ENCODE measurements around the gene ISY1. TPM values are rescaled to one million over a fixed set of nuclear protein-coding genes. Genes with fewer than 3 reads are reported as not detected.
"Not testable (repeated sequence)": the region's sequence is repeated elsewhere in the genome, so short reads cannot be mapped to it uniquely, and the experiment has no call there.

The ISY1 gene
- total and polyA plus RNA-seq, 9 donors, result 33.4 to 47.6 (median 38.9) TPM

DNA sequence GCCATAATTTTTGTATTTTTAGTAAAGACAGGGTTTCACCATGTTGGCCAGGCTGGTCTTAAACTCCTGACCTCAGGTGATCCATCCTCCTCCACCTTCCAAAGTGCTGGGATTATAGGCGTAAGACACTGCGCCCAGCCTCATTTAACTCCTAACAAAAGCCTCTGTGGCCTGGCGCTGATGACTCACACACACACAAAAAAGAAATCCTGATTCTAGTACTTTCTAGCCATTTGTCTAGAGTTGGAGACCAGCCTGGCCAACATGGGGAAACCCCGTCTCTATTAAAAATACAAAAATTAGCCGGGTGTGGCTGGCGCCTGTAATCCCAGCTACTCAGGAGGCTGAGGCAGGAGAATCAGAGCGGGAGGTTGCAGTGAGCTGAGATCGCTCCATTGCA, 28.9 kb upstream of the ISY1 start:
- DNase-seq; H3K27me3 ChIP-seq (ENCODE audit: control insufficient read depth, insufficient read depth, low read length); H3K27ac ChIP-seq (ENCODE audit: low read length); H3K9me3 ChIP-seq (replicated peaks; ENCODE audit: control insufficient read depth, low read depth, low read length); H3K4me1 ChIP-seq (ENCODE audit: control insufficient read depth, insufficient read depth, low read length); H3K4me3 ChIP-seq (ENCODE audit: low read length); H3K36me3 ChIP-seq (ENCODE audit: control insufficient read depth, insufficient read depth, low read length): not testable (repeated sequence)
- WGBS (ENCODE audit: insufficient coverage), result 97% methylated on average over 4 of the region's 8 CpGs

DNA sequence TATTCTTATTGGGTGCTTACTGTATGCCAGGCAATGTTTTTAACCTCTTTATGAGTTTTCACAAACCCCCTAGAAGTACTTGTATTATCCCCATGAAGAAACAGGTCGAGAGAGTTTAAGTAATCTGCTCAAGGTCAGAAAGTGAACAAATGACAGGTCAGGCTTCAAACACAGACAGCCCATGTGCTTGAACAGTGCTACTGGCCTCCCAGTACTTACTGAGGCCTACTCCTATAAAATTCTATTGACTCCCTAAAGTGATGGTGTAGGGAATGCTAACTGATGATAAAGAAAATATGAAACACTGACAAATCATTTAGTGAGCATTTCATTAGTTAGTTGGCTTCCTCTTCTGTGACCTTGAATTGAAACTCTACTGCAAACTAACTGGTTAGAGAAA, 27.0 kb upstream of the ISY1 start:
- no peaks in the 10 kb centered on the region for H3K27me3 ChIP-seq (ENCODE audit: control insufficient read depth, insufficient read depth, low read length)
- H3K9me3 ChIP-seq (replicated peaks; ENCODE audit: control insufficient read depth, low read depth, low read length), result no peaks in the 10 kb centered on the region
- H3K4me1 ChIP-seq (ENCODE audit: control insufficient read depth, insufficient read depth, low read length), result peaks cover 5% of the 10 kb centered on the region
- no peaks in the 10 kb centered on the region for H3K36me3 ChIP-seq (ENCODE audit: control insufficient read depth, insufficient read depth, low read length)
- no CpG with 5 or more reads among the region's 1 CpG for whole genome bisulfite sequencing (ENCODE audit: insufficient coverage)
- no peak for DNase-seq
- no peak overlapping the region for H3K27ac ChIP-seq (ENCODE audit: low read length)
- H3K4me3 ChIP-seq (ENCODE audit: low read length), result no peak overlapping the region

DNA sequence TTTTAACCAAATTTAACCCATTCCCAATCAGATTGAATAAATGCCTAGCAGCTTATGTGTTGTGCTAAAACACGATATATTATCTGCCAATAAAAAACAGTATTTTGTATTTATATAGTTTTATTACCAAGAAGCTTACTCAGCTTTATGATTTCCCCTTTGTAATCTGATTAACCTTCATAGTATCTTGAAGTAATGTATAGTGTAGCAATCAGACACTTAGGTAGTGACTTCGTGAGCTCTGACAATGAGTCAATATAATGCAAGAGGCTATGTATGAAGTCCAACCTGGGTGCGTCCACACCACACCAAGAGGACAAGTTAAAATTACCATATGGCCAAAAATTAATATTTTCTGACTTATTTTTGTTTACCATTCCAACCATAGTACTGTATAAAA, 24.9 kb upstream of the ISY1 start:
- no peak for DNase-seq
- Histone ChIP-seq H3K27ac (ENCODE audit: low read length) (no peak overlapping the region), H3K27me3 (ENCODE audit: control insufficient read depth, insufficient read depth, low read length) (no peaks in the 10 kb centered on the region), H3K36me3 (ENCODE audit: control insufficient read depth, insufficient read depth, low read length) (no peaks in the 10 kb centered on the region), H3K4me1 (ENCODE audit: control insufficient read depth, insufficient read depth, low read length) (peaks cover 13% of the 10 kb centered on the region), H3K4me3 (ENCODE audit: low read length) (no peak overlapping the region), H3K9me3 (replicated peaks; ENCODE audit: control insufficient read depth, low read depth, low read length) (no peaks in the 10 kb centered on the region)
- no CpG with 5 or more reads among the region's 3 CpGs for WGBS (ENCODE audit: insufficient coverage)

DNA sequence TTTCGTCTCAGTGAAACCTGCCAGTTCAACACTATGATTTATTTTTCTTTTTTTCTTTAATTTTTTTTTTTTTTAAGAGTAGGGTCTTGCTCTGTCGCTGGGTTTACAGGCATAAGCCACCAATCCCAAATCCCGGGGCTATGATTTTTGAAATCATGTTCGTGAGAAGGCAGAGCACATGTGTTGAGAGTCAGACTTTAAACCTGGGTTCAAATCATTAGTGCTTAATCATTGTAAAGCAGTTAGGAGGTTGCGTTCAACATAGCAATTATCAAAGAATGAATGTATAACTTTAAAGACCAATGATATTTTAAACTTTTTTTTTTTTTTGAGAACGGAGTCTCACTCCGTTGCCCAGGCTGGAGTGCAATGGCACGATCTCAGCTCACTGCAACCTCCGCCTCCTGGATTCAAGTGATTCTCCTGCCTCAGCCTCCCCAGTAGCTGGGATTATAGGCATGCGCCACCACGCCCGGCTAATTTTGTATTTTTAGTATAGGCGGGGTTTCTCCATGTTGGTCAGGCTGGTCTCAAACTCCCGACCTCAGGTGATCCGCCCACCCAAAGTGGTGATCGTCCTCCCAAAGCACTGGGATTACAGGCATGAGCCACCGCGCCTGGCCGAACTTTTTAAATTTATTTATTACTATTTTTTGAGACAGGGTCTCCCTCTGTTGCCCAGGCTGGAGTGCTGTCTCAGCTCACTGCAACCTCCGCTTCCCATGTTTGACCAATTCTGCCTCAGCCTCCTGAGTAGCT, 24.1 kb upstream of the ISY1 start:
- WGBS (ENCODE audit: insufficient coverage), result 87% methylated on average over 11 of the region's 20 CpGs

DNA sequence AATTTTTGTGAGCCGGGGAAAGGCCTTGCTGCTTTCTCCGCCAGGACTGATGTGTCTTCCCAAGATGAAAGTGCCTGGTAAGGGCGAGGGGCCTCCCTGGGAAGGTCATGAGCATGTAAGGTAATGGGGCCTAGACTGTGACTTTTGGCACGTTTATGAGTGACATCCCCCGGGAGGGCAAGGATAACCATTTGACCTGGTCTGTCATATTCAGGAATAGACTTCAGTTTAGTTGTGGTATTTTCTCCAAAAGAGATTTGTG, 23.5 kb upstream of the ISY1 start:
- Histone ChIP-seq H3K36me3 (ENCODE audit: control insufficient read depth, insufficient read depth, low read length) (no peaks in the 10 kb centered on the region), H3K27me3 (ENCODE audit: control insufficient read depth, insufficient read depth, low read length) (no peaks in the 10 kb centered on the region), H3K9me3 (replicated peaks; ENCODE audit: control insufficient read depth, low read depth, low read length) (no peaks in the 10 kb centered on the region), H3K4me3 (ENCODE audit: low read length) (peak overlapping the region; percentile 96), H3K27ac (ENCODE audit: low read length) (peak overlapping the region; percentile 95), H3K4me1 (ENCODE audit: control insufficient read depth, insufficient read depth, low read length) (peaks cover 18% of the 10 kb centered on the region)
- 0% methylated on average over 2 of the region's 5 CpGs for WGBS (ENCODE audit: insufficient coverage)
- peak; percentile 60 for DNase-seq

More for the DNA sequence above, 24.1 kb upstream of the ISY1 start:
- H3K27me3 ChIP-seq (ENCODE audit: control insufficient read depth, insufficient read depth, low read length); DNase-seq; H3K36me3 ChIP-seq (ENCODE audit: control insufficient read depth, insufficient read depth, low read length); H3K9me3 ChIP-seq (replicated peaks; ENCODE audit: control insufficient read depth, low read depth, low read length): not testable (repeated sequence)
- H3K4me1 ChIP-seq (ENCODE audit: control insufficient read depth, insufficient read depth, low read length), result peaks cover 14% of the 10 kb centered on the region
- H3K27ac ChIP-seq (ENCODE audit: low read length), result peak overlapping the region; percentile 95
- peak overlapping the region; percentile 96 for H3K4me3 ChIP-seq (ENCODE audit: low read length)

DNA sequence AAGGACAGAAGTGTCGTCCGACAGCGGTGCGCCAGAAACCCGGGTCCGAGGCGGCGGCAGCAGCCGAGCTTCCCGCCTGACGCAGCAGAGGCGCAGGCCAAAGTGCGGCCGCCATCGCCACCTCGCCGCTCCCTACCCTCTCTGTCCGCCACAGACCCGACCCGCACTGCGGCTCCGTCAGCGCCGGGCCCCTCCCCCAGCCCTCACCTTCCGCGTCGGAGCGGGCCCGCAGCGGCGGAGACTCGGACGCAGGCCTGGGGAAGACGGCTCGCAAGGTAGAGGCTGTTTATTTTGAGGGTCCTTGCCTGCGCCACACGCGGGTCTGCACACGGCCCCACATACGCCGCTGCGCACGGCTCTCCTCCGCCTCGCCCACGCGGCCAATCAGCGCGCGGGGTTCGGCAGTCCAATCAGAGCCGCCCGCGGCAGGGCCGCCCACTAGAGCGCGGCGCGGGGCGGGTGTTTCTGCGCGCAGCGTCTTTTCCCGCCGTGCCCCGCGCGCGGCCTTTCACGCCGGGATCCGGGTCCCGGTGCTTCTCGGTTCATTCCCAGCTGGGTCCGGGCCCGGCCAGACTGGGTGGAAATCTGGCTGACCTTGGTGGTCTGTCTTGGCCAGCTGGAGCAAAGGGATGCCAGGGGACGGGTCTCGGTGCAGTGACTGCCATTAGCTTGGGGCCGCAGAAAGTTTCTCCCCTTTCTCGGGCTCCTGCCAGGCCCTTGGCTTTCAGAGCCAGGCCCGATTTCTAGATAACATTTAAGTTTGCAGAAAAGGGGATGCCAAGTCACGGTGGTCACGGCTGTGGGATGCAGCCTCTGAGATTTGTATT, 22.9 kb upstream of the ISY1 start, which contains the start of gene CNBP:
Gene CNBP (minus strand): TSS at position 328 of the 827 bp plus-strand sequence. CDS start 12,139 bp downstream, outside the sequence.
- Histone ChIP-seq H3K36me3 (ENCODE audit: control insufficient read depth, insufficient read depth, low read length) (peaks cover 3% of the 10 kb centered on the region), H3K4me1 (ENCODE audit: control insufficient read depth, insufficient read depth, low read length) (peaks cover 19% of the 10 kb centered on the region), H3K27me3 (ENCODE audit: control insufficient read depth, insufficient read depth, low read length) (no peaks in the 10 kb centered on the region), H3K4me3 (ENCODE audit: low read length) (peak within 1 kb of the TSS; percentile 96), H3K9me3 (replicated peaks; ENCODE audit: control insufficient read depth, low read depth, low read length) (no peaks in the 10 kb centered on the region), H3K27ac (ENCODE audit: low read length) (peak within 1 kb of the TSS; percentile 97)
- WGBS (ENCODE audit: insufficient coverage), result under 1% methylated on average over 79 of the region's 83 CpGs
- peak; percentile 98 for DNase-seq

DNA sequence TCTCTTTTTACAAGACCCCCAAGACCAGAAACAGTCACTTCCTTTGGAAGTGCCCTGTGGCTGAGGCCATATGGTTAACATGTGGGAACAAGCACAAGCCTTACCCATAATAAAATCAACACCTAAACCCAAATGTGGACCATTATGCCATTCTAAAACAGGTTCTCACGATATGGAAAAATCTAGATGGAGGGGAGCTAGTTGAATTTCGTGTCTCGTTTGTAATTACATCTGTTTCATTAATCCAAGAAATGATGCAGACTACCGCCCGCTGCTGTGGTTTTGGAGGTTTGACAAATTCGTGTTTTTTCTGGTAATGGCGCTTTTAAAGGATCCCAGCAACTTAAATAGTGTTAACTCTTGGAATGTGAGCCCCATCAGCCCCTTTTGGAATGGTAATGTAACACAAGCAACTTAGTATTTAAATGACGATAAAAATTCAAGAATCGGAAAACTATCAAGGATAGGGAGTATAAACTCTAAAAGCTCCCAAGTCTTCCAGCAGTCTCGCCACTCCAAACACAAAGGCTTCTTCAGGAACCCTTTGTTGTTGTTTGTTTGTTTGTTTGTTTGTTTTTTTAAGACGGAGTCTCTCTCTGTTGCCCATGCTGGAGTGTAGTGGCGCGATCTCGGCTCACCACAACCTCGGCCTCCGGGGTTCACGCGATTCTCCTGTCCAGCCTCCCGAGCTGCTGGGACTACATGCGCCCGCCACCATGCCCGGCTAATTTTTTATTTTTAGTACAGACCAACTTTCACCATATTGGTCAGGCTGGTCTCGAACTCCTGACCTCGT, 21.7 kb upstream of the ISY1 start:
- DNase-seq, result peak; percentile 26
- peaks cover 19% of the 10 kb centered on the region for H3K4me1 ChIP-seq (ENCODE audit: control insufficient read depth, insufficient read depth, low read length)
- WGBS (ENCODE audit: insufficient coverage), result 0% methylated on average over 12 of the region's 24 CpGs
- peaks cover 10% of the 10 kb centered on the region for H3K36me3 ChIP-seq (ENCODE audit: control insufficient read depth, insufficient read depth, low read length)
- peak overlapping the region; percentile 97 for H3K27ac ChIP-seq (ENCODE audit: low read length)
- H3K27me3 ChIP-seq (ENCODE audit: control insufficient read depth, insufficient read depth, low read length), result no peaks in the 10 kb centered on the region
- peak overlapping the region; percentile 96 for H3K4me3 ChIP-seq (ENCODE audit: low read length)
- no peaks in the 10 kb centered on the region for H3K9me3 ChIP-seq (replicated peaks; ENCODE audit: control insufficient read depth, low read depth, low read length)

DNA sequence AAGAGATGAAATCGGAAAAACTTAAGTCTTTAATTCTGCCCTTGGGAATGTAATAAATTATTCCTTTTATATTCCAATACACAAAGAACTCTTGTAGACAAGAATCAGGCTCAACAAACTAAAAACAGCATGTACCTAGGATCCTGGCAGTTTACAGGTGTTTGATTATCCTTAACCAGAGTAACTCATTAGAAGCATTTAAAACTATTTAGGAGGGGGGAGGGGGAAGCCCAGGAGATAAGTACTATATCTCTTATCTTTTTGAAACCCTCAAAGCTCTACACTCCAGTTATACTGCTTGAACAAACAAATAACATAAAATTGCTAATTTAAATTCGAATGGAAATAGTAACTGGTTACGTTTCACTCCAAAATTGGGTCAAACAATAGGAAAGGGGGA, 21.0 kb upstream of the ISY1 start:
- no CpG with 5 or more reads among the region's 3 CpGs for WGBS (ENCODE audit: insufficient coverage)
- Histone ChIP-seq H3K27me3 (ENCODE audit: control insufficient read depth, insufficient read depth, low read length) (no peaks in the 10 kb centered on the region), H3K27ac (ENCODE audit: low read length) (peak overlapping the region; percentile 97), H3K36me3 (ENCODE audit: control insufficient read depth, insufficient read depth, low read length) (peaks cover 12% of the 10 kb centered on the region), H3K4me1 (ENCODE audit: control insufficient read depth, insufficient read depth, low read length) (peaks cover 19% of the 10 kb centered on the region), H3K4me3 (ENCODE audit: low read length) (peak overlapping the region; percentile 96), H3K9me3 (replicated peaks; ENCODE audit: control insufficient read depth, low read depth, low read length) (no peaks in the 10 kb centered on the region)
- DNase-seq, result no peak

DNA sequence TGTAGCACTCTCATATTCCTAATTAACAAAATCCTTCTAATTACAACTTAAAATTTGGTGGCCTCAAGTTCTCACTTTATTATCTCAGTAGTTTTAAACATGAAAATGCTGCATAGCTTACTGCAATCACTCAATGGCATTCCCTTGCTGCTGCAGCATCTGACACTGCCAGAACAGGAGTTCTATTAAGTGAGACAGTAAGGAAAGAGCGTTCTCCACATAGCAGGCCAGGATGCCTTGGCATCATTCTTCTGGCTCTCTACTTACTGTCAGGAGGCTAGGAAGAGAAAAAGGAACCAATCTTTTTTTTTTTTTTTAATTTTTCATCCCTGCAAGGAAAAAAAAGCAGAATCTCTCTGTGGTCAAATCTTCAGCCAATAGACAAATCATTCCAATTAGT, 19.6 kb upstream of the ISY1 start:
- H3K27me3 ChIP-seq (ENCODE audit: control insufficient read depth, insufficient read depth, low read length), result no peaks in the 10 kb centered on the region
- no peak overlapping the region for H3K4me3 ChIP-seq (ENCODE audit: low read length)
- no peaks in the 10 kb centered on the region for H3K9me3 ChIP-seq (replicated peaks; ENCODE audit: control insufficient read depth, low read depth, low read length)
- H3K27ac ChIP-seq (ENCODE audit: low read length), result no peak overlapping the region
- no CpG with 5 or more reads among the region's 1 CpG for WGBS (ENCODE audit: insufficient coverage)
- peak; percentile 37 for DNase-seq
- peaks cover 12% of the 10 kb centered on the region for H3K36me3 ChIP-seq (ENCODE audit: control insufficient read depth, insufficient read depth, low read length)
- peaks cover 21% of the 10 kb centered on the region for H3K4me1 ChIP-seq (ENCODE audit: control insufficient read depth, insufficient read depth, low read length)

DNA sequence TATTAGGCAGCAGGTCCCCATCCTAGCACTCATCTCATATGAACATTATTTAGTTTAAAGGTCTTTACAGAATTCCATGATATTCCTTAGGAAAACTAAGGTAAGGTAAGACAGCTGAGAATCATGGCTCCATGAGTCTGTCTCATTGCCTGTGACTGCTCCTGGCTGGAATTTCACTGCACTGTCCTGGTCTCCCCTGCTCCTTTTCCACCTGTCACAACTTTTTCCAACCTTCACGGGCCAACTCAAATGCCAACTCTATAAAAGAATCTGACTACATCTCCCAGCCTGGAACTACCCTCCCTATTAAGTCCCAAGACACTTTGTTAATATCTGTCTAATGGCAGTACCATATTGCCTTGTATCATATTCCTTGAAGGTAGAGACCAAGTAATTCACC, 15.2 kb upstream of the ISY1 start:
- no peak for DNase-seq
- H3K27me3 ChIP-seq (ENCODE audit: control insufficient read depth, insufficient read depth, low read length), result no peaks in the 10 kb centered on the region
- peak overlapping the region; percentile 29 for H3K27ac ChIP-seq (ENCODE audit: low read length)
- no peaks in the 10 kb centered on the region for H3K9me3 ChIP-seq (replicated peaks; ENCODE audit: control insufficient read depth, low read depth, low read length)
- 83% methylated on average over 1 of the region's 1 CpG for WGBS (ENCODE audit: insufficient coverage)
- no peak overlapping the region for H3K4me3 ChIP-seq (ENCODE audit: low read length)
- H3K4me1 ChIP-seq (ENCODE audit: control insufficient read depth, insufficient read depth, low read length), result peaks cover 11% of the 10 kb centered on the region
- peaks cover 26% of the 10 kb centered on the region for H3K36me3 ChIP-seq (ENCODE audit: control insufficient read depth, insufficient read depth, low read length)

Measured in muscle of leg (tissue), 11 donors.